Parathyroid adenoma (tissue), 2 donors: ENCODE data around the gene ZNF611.
"Not testable (repeated sequence)": the region's sequence is repeated elsewhere in the genome, so short reads cannot be mapped to it uniquely, and the experiment has no call there.

Experiments
- H2AFZ ChIP-seq: fragments of 300-600 bp; sonication (generic); one replicate; pipeline ENCODE4 v1.7.0; 2017; ENCODE audit warnings: antibody characterized with exemption, mild to moderate bottlenecking
- H3K27ac ChIP-seq: fragments of 300-600 bp; sonication (generic); one replicate; pipeline ENCODE4 v1.7.0; 2017
- H3K27me3 ChIP-seq: fragments of 300-600 bp; sonication (generic); one replicate; pipeline ENCODE4 v1.7.0; 2017; ENCODE audit warnings: low read length; ENCODE audit not compliant: control insufficient read depth, insufficient read depth
- H3K36me3 ChIP-seq: fragments of 300-600 bp; sonication (generic); one replicate; pipeline ENCODE4 v1.7.0; 2017; ENCODE audit warnings: low read length; ENCODE audit not compliant: control insufficient read depth, insufficient read depth
- H3K4me1 ChIP-seq: fragments of 300-600 bp; sonication (generic); one replicate; pipeline ENCODE4 v1.7.0; 2017; ENCODE audit warnings: control low read depth
- H3K4me2 ChIP-seq: fragments of 300-600 bp; sonication (generic); one replicate; pipeline ENCODE4 v1.7.0; 2017; ENCODE audit warnings: low read length
- H3K4me3 ChIP-seq: fragments of 300-600 bp; sonication (generic); one replicate; pipeline ENCODE4 v1.7.0; 2017; ENCODE audit warnings: low read depth, low read length
- H3K79me2 ChIP-seq: fragments of 300-600 bp; sonication (generic); one replicate; pipeline ENCODE4 v1.7.0; 2017; ENCODE audit warnings: control low read depth
- H3K9ac ChIP-seq: fragments of 300-600 bp; sonication (generic); one replicate; pipeline ENCODE4 v1.7.0; 2017; ENCODE audit warnings: mild to moderate bottlenecking
- H3K9me3 ChIP-seq: fragments of 300-600 bp; sonication (generic); one replicate; pipeline ENCODE4 v1.7.0; 2017; ENCODE audit warnings: low read length; ENCODE audit not compliant: control insufficient read depth
- TF ChIP-seq, protein P1 (sequence below): fragments of 300-600 bp; sonication (generic); IDR thresholded peaks from one replicate; pipeline ENCODE4 v1.7.0; 2017; ENCODE audit warnings: antibody characterized with exemption, mild to moderate bottlenecking
- donor health status: primary hyperparathyroidism.

The ZNF611 gene

DNA sequence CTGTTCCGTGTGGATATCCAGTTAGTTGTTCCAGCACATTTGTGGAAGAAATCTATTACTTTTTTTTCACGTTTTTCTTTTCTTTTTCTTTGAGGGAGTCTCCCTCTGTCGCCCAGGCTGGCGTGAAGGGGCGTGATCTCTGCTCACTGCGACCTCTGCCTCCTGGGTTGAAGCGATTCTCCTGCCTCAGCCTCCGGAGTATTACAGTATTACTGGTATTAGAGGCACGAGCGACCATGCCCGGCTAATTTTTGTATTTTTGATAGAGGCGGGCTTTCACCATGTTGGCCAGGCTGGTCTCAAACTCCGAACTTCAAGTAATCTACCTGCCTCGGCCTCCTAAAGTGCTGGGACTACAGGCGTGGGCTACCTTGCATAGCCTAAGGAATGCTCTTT lies 43.6 kb downstream of the ZNF611 start:
- H3K36me3 ChIP-seq: no peaks in the 10 kb centered on the region
- no peak overlapping the region for H3K9ac ChIP-seq
- H3K4me3 ChIP-seq: peak overlapping the region; percentile 82
- peak overlapping the region; percentile 78 for H3K27ac ChIP-seq
- no peaks in the 10 kb centered on the region for H3K9me3 ChIP-seq
- peak overlapping the region; percentile 84 for H2AFZ ChIP-seq
- peak overlapping the region; percentile 88 for H3K4me2 ChIP-seq
- TF ChIP-seq, protein P1, sequence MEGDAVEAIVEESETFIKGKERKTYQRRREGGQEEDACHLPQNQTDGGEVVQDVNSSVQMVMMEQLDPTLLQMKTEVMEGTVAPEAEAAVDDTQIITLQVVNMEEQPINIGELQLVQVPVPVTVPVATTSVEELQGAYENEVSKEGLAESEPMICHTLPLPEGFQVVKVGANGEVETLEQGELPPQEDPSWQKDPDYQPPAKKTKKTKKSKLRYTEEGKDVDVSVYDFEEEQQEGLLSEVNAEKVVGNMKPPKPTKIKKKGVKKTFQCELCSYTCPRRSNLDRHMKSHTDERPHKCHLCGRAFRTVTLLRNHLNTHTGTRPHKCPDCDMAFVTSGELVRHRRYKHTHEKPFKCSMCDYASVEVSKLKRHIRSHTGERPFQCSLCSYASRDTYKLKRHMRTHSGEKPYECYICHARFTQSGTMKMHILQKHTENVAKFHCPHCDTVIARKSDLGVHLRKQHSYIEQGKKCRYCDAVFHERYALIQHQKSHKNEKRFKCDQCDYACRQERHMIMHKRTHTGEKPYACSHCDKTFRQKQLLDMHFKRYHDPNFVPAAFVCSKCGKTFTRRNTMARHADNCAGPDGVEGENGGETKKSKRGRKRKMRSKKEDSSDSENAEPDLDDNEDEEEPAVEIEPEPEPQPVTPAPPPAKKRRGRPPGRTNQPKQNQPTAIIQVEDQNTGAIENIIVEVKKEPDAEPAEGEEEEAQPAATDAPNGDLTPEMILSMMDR: no peak
- H3K27me3 ChIP-seq: no peaks in the 10 kb centered on the region
- H3K79me2 ChIP-seq: no peaks in the 10 kb centered on the region
- no peaks in the 10 kb centered on the region for H3K4me1 ChIP-seq

DNA sequence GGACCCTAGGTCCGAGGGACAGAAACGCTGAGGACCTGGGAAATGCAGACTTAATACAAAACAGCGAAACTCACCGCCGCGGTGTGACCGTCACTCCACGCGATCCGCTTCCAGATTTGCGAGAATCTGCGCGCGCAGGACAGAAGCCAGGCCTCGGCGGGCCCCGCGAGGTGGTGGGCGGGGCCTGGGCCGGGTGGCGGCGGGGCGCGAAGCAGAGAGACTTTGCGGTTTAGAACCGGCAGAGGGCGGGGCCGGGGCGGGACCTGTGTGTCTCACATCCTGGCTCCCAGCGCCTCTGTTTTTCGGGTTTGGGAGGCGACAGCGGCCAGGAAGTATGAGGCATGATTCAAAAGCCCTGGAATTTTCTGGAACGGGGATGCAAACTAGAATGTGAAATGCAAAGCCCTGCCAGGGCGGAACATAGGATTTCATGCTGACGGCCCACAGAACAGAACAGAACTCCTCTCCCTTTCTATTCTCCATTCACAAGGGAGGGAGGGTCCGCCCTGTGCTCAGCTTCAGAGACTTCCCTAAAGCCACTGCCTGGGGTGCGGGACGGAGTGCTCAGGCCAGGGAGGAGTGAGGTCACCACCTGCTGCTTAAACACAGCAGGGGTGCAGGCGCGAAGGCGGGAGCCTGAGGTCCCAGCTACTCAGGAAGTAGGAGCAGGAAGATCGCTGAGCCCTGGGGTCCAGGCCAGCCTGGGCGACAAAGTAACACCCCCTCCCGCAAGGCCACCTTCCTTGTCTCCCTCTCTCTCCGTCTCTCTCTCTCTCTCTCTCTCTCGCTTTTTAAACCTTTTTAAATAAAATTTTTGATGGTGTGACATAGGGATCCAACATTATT lies 44.3 kb downstream of the ZNF611 start:
- Histone ChIP-seq H3K4me3 (peak overlapping the region; percentile 82), H3K27me3 (no peaks in the 10 kb centered on the region), H3K36me3 (no peaks in the 10 kb centered on the region), H3K79me2 (no peaks in the 10 kb centered on the region), H3K4me1 (no peaks in the 10 kb centered on the region), H3K9me3 (no peaks in the 10 kb centered on the region), H2AFZ (peak overlapping the region; percentile 84), H3K27ac (peak overlapping the region; percentile 78), H3K4me2 (peak overlapping the region; percentile 88), H3K9ac (no peak overlapping the region)
- TF ChIP-seq, protein P1: peak; percentile 27

DNA sequence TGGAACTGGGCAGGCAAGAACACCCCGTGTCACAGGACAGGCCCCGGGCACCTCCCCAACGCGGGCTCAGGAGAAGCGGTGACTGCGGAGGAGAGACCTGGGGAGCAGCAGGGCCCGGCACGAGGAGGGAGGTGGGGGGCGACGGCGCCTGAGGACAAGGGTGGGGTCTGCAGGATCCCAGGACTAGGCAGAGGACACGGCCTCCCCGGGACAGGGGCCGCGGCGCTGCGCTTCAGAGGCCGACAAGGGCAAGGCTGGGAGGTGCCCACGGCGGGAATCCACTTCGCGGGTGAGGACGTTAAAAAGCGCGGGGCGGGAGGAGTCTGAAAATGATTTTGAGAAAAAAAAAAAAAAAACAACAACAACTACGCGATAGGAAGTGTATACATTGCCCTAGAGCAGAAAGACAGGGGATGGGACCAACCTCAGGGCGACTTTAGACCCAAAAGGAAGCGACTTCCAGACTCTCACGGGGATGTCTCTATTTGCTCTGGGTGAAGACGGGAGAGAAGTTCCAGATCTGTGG lies 44.9 kb downstream of the ZNF611 start:
- Histone ChIP-seq H3K4me2 (peak overlapping the region; percentile 88), H2AFZ (peak overlapping the region; percentile 84), H3K36me3 (no peaks in the 10 kb centered on the region), H3K9me3 (no peaks in the 10 kb centered on the region), H3K4me1 (no peaks in the 10 kb centered on the region), H3K27me3 (no peaks in the 10 kb centered on the region), H3K9ac (no peak overlapping the region), H3K79me2 (no peaks in the 10 kb centered on the region), H3K27ac (peak overlapping the region; percentile 78), H3K4me3 (peak overlapping the region; percentile 82)
- TF ChIP-seq, protein P1: no peak

DNA sequence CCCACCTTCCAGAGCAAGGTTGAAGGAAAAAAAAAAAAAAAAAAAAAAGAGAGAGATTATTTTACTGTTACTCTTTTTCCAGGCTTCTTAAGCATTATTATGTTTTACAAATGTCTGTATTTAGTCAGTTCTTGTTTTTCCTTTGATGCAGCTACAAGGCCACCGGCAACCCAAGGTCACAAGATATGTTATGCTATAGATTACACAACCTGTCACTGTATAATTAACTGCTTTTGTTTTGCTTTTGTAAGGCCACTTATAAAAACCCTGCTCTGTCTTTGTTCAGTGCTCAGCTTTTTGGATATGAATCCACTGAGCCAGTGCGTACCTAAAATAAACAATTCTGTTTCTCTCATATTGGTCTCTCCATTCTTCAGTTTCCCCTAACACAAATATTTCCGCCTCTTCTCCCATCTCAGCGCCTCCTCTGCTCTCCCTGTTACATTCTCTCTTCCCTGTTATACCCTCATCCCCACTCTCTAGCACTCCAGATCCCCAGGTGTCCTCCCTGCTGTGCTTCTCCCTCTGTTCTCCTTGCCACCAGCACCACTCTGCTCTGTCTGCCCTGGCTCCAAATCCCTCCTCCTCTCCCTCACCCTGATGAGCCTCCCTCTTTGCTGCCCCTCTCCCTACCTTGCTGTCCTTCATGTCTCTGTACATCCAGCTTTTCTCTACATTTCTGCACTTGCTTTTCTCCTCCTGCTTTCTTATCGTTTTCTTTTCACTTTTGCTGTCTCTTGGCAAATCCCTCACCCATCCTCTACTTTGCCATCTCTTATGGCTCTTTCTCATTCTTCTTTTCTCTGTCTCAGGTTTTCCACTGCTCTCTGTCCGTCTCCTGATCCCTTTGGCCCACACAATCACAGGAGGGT lies 45.7 kb downstream of the ZNF611 start:
- H3K27ac ChIP-seq: peak overlapping the region; percentile 78
- not testable (repeated sequence) for H3K9ac ChIP-seq, H3K4me1 ChIP-seq, H3K79me2 ChIP-seq, H3K27me3 ChIP-seq, H3K36me3 ChIP-seq, H3K9me3 ChIP-seq
- peak overlapping the region; percentile 88 for H3K4me2 ChIP-seq
- H2AFZ ChIP-seq: peak overlapping the region; percentile 84
- H3K4me3 ChIP-seq: peak overlapping the region; percentile 82

DNA sequence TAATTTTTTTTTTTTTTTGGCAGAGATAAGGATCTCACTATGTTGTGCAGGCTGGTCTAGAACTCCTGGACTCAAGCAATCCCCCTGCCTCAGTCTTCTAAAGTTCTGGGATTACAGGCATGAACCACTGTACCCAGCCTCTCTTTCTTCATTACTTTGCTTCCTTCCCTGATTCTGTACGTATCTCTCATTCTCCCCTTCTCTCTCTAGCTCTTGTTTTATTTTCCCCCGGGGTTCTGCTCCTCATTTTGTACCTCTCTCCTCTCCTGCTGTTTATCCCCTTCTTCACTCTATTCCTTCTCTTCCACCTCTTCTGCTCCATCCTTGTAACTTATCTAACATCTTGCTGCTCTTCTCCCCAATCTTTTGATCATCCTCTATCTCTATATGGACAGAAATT lies 46.5 kb downstream of the ZNF611 start:
- Histone ChIP-seq H3K4me3 (no peak overlapping the region), H3K36me3 (no peaks in the 10 kb centered on the region), H3K4me2 (no peak overlapping the region), H3K79me2 (peaks cover 6% of the 10 kb centered on the region), H3K9ac (no peak overlapping the region), H3K4me1 (no peaks in the 10 kb centered on the region), H3K27ac (no peak overlapping the region), H2AFZ (no peak overlapping the region), H3K9me3 (no peaks in the 10 kb centered on the region), H3K27me3 (no peaks in the 10 kb centered on the region)
- TF ChIP-seq, protein P1: no peak
